Measurements from ENCODE around the gene DAPK2. TPM values are rescaled to one million over a fixed set of nuclear protein-coding genes. Genes with fewer than 3 reads are reported as not detected.

Gene DAPK2
- total and polyA plus RNA-seq, 2 of the 13 experiments (the other 11 are each of a cell fraction or from before 2014, with no cell fraction given): 0.33 to 0.63 TPM

DNA sequence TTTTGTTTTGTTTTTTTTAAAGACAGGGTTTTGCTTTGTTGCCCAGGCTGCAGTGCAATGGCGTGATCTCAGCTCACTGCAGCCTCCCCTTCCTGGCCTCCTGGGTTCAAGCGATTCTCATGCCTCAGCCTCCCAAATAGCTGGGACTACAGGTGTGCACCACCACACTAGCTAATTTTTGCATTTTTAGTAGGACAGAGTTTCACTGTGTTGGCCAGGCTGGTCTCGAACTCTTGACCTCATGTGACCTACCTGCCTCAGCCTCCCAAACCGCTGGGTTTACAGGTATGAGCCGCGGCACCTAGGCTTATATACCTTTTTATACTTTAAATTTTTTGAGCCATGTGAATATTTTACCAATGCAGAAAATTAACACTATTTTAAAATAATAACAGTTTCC, 155.7 kb downstream of the DAPK2 start:
- peaks cover 0 to under 1% of the 10 kb centered on the region in 2 experiments; a peak in 1 of 5 replicates for H3K27me3 ChIP-seq (ENCODE audit: control insufficient read depth in 1 of 2, insufficient read depth in 2 of 2, low read length in 2 of 2)
- H3K27ac ChIP-seq (ENCODE audit: extremely low read length, insufficient read depth, low read length): no peak overlapping the region
- in situ Hi-C loops (cut with HindIII; ENCODE audit: extremely low pct_ligation_motif_present, low pct_unique_long_range_greater_than_20kb) (loop anchor here (5.0 kb wide), 2 partner anchors 138 to 278 kb away; no protein-coding TSS in a partner anchor), intact Hi-C loops (cut with micrococcal nuclease; ENCODE audit: unreplicated experiment) (loop anchor here (1.0 to 2.0 kb wide), 3 partner anchors 138 to 280 kb away; no protein-coding TSS in a partner anchor)
- H4K20me1 ChIP-seq (ENCODE audit: insufficient read depth, low read length): no peaks in the 10 kb centered on the region
- no peak overlapping the region for H3K4me3 ChIP-seq (replicated peaks in 1 of 3; ENCODE audit: insufficient read depth in 1 of 3, low read depth in 2 of 3, low read length in 3 of 3)
- no TSS peak for BruUV-seq (replicated peaks)
- ChIA-PET POLR2A (no interaction called here), CTCF (ENCODE audit: low intra/inter-chr PET ratio, low total read pairs) (interaction anchor here (1.1 to 2.3 kb wide), 4 partner anchors 138 to 281 kb away, joined by 4 to 32 read pairs (median 5); partner anchors contain the start of gene DAPK2)
- WGBS (ENCODE audit: low lambda C conversion rate): 56% methylated on average over 6 of the region's 6 CpGs
- no peak for FAIRE-seq
- no peaks in the 10 kb centered on the region for H3K36me3 ChIP-seq (replicated peaks in 1 of 2; ENCODE audit: control insufficient read depth in 1 of 2, insufficient read depth in 2 of 2, low read length in 2 of 2)
- no peak for ATAC-seq
- peaks cover 6% of the 10 kb centered on the region for H3K4me1 ChIP-seq (ENCODE audit: insufficient read depth, low read length)
- no peak overlapping the region for H3K9ac ChIP-seq (ENCODE audit: insufficient read depth, low read depth, low read length)
- no peaks in the 10 kb centered on the region for H3K9me3 ChIP-seq (ENCODE audit: low read length)
- H3K4me2 ChIP-seq (ENCODE audit: low read depth, low read length): no peak overlapping the region
- TF ChIP-seq ZNF460 (CRISPR knock-in tag; IDR thresholded peaks at IDR 0.05; ENCODE audit: borderline replicate concordance): peak; percentile 40; the same call in 1 of the 2 replicates
- no peak for TF ChIP-seq HHEX (CRISPR knock-in tag; IDR thresholded peaks at IDR 0.05)
- no peaks in the 10 kb centered on the region for H3K79me2 ChIP-seq (ENCODE audit: insufficient read depth, low read length)
- no peak for DNase-seq (ENCODE audit: low spot score)
- no peak overlapping the region for H2AFZ ChIP-seq (ENCODE audit: low read length)

DNA sequence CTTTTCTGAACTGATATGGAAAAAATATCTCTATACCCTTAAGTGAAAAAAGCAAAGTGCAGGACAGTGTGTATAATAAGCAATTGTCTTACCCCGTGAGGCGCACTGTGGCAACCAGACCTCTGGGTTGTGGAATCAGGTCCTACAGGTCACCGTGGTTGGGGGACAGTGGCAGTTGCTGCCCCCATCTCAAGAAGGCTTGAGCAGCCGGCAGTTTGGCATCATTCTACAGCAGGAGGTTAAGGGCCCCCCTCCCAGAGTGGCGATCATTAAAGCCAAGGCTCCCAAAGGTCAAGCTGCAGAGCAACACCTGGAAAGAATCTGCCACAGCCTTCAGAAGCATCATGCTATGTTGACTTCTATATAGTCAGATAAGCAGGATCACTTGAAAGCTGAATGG, 156.5 kb downstream of the DAPK2 start:
- WGBS (ENCODE audit: low lambda C conversion rate): 5% methylated on average over 5 of the region's 5 CpGs
- Histone ChIP-seq H3K9ac (ENCODE audit: insufficient read depth, low read depth, low read length) (no peak overlapping the region), H4K20me1 (ENCODE audit: insufficient read depth, low read length) (no peaks in the 10 kb centered on the region), H3K9me3 (ENCODE audit: low read length) (no peaks in the 10 kb centered on the region), H3K4me1 (ENCODE audit: insufficient read depth, low read length) (peaks cover 6% of the 10 kb centered on the region), H2AFZ (ENCODE audit: low read length) (no peak overlapping the region), H3K36me3 (replicated peaks in 1 of 2; ENCODE audit: control insufficient read depth in 1 of 2, insufficient read depth in 2 of 2, low read length in 2 of 2) (no peaks in the 10 kb centered on the region), H3K4me3 (replicated peaks in 1 of 3; ENCODE audit: insufficient read depth in 1 of 3, low read depth in 2 of 3, low read length in 3 of 3) (no peak overlapping the region), H3K27me3 (ENCODE audit: control insufficient read depth in 1 of 2, insufficient read depth in 2 of 2, low read length in 2 of 2) (no peaks in the 10 kb centered on the region; a peak in 1 of 5 replicates), H3K4me2 (ENCODE audit: low read depth, low read length) (no peak overlapping the region), H3K27ac (ENCODE audit: extremely low read length, insufficient read depth, low read length) (no peak overlapping the region), H3K79me2 (ENCODE audit: insufficient read depth, low read length) (no peaks in the 10 kb centered on the region)
- DNase-seq (ENCODE audit: low spot score): no peak
- CTCF ChIA-PET (ENCODE audit: low intra/inter-chr PET ratio, low total read pairs): interaction anchor here (1.6 kb wide), 1 partner anchor 178 kb away, joined by 5 read pairs; no protein-coding TSS in a partner anchor
- intact Hi-C loops (cut with micrococcal nuclease; ENCODE audit: unreplicated experiment): loop anchor here (2.0 kb wide), 1 partner anchor 177 kb away; no protein-coding TSS in a partner anchor
- no TSS peak for BruUV-seq (replicated peaks)
- TF ChIP-seq, protein P1, sequence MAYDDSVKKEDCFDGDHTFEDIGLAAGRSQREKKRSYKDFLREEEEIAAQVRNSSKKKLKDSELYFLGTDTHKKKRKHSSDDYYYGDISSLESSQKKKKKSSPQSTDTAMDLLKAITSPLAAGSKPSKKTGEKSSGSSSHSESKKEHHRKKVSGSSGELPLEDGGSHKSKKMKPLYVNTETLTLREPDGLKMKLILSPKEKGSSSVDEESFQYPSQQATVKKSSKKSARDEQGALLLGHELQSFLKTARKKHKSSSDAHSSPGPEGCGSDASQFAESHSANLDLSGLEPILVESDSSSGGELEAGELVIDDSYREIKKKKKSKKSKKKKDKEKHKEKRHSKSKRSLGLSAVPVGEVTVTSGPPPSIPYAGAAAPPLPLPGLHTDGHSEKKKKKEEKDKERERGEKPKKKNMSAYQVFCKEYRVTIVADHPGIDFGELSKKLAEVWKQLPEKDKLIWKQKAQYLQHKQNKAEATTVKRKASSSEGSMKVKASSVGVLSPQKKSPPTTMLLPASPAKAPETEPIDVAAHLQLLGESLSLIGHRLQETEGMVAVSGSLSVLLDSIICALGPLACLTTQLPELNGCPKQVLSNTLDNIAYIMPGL (CRISPR knock-in tag; IDR thresholded peaks at IDR 0.05; ENCODE audit: borderline replicate concordance in 1 of 2, low read depth in 1 of 2): no peak
- TF ChIP-seq ELF4 (CRISPR knock-in tag; IDR thresholded peaks at IDR 0.05; ENCODE audit: borderline replicate concordance): no peak
- TF ChIP-seq KMT2A (CRISPR knock-in tag; IDR thresholded peaks at IDR 0.05): no peak
- TF ChIP-seq PHF20 (CRISPR knock-in tag; IDR thresholded peaks at IDR 0.05): no peak
- TF ChIP-seq, protein P2, sequence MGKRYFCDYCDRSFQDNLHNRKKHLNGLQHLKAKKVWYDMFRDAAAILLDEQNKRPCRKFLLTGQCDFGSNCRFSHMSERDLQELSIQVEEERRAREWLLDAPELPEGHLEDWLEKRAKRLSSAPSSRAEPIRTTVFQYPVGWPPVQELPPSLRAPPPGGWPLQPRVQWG (CRISPR knock-in tag; IDR thresholded peaks at IDR 0.05; ENCODE audit: borderline replicate concordance, low read depth): no peak
- no peak for TF ChIP-seq KDM3A (CRISPR knock-in tag; IDR thresholded peaks at IDR 0.05; ENCODE audit: low read depth)
- TF ChIP-seq SMAD1 (CRISPR knock-in tag; IDR thresholded peaks at IDR 0.05; ENCODE audit: borderline replicate concordance, low read depth): no peak
- no peak for TF ChIP-seq ZBTB21 (CRISPR knock-in tag; IDR thresholded peaks at IDR 0.05)
- TF ChIP-seq, protein P3, sequence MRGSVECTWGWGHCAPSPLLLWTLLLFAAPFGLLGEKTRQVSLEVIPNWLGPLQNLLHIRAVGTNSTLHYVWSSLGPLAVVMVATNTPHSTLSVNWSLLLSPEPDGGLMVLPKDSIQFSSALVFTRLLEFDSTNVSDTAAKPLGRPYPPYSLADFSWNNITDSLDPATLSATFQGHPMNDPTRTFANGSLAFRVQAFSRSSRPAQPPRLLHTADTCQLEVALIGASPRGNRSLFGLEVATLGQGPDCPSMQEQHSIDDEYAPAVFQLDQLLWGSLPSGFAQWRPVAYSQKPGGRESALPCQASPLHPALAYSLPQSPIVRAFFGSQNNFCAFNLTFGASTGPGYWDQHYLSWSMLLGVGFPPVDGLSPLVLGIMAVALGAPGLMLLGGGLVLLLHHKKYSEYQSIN (CRISPR knock-in tag; IDR thresholded peaks at IDR 0.05; ENCODE audit: borderline replicate concordance): no peak
- TF ChIP-seq EZH2 (conservative IDR thresholded peaks at IDR 0.05; ENCODE audit: low read depth, low read length): no peak
- no peak for TF ChIP-seq NFKB2 (CRISPR knock-in tag; IDR thresholded peaks at IDR 0.05; ENCODE audit: borderline replicate concordance)
- ATAC-seq: no peak
- POLR2A ChIA-PET: no interaction called here
- in situ Hi-C loops (cut with HindIII; ENCODE audit: extremely low pct_ligation_motif_present, low pct_unique_long_range_greater_than_20kb): loop anchor here (5.0 kb wide), 2 partner anchors 138 to 278 kb away; no protein-coding TSS in a partner anchor
- no peak for FAIRE-seq

Data from HepG2 (cell line).